A549 (cell line): ENCODE results near the gene GIT2. TPM values are rescaled to one million over a fixed set of nuclear protein-coding genes. Genes with fewer than 3 reads are reported as not detected.

Experiments
- ATAC-seq, 2 experiments: fragments of 200-7000 bp in 1 of 2; fragments of >200 bp in 1 of 2; cut with Nextera tagmentation in 1 of 2; cut with Tn5 transposase in 1 of 2; 3 replicates each; pipeline versions ENCODE4 v1.8.0 to v1.9.1; 2018 to 2020; ENCODE audit warnings: mild to moderate bottlenecking in 1 of 2, moderate library complexity in 1 of 2
- CTCF ChIA-PET: fragments of 300-600 bp; sonication (Branson Sonifier 250); formaldehyde crosslinking; extraction: SDS; loops from one replicate; lab custom pipeline; 2021; ENCODE audit warnings: antibody characterized with exemption, inconsistent platforms; lab: Yijun Ruan, JAX
- POLR2A ChIA-PET: fragments of 350-600 bp; formaldehyde crosslinking; extraction: SDS; loops from one replicate; lab custom pipeline; 2021; ENCODE audit warnings: antibody characterized with exemption, inconsistent platforms; lab: Yijun Ruan, JAX
- DNase-seq, 2 experiments: peaks; one replicate each; pipeline versions ENCODE4 v3.0.0 to v3.0.0-alpha.2; 2011 to 2016; ENCODE audit warnings: low read depth in 1 of 2, low spot score in 1 of 2
- FAIRE-seq: peaks from 2 replicates; lab custom pipeline; 2011; peaks lifted over from hg19 to GRCh38; lab: Jason Lieb, UNC
- H3K27ac ChIP-seq, 2 experiments: fragments of >200 bp; sonication (Bioruptor Twin); formaldehyde crosslinking; 3 replicates each; pipeline ENCODE4 v1.5.1; 2016 to 2017
- H3K4me1 ChIP-seq: fragments of >200 bp; sonication (Bioruptor Twin); formaldehyde crosslinking; 3 replicates; pipeline ENCODE4 v1.6.1; 2016
- H3K4me2 ChIP-seq: fragments of >200 bp; sonication (Bioruptor Twin); formaldehyde crosslinking; 3 replicates; pipeline ENCODE4 v1.6.1; 2016
- H3K4me3 ChIP-seq: fragments of >200 bp; sonication (Bioruptor Twin); formaldehyde crosslinking; 3 replicates; pipeline ENCODE4 v1.5.1; 2016
- H3K9me3 ChIP-seq: fragments of >200 bp; sonication (Bioruptor Twin); formaldehyde crosslinking; 3 replicates; pipeline ENCODE4 v1.6.1; 2016
- CBX8 ChIP-seq: fragments of 200-600 bp; sonication (generic); IDR thresholded peaks from 2 replicates; pipeline ENCODE4 v1.6.1; 2016
- CHD2 ChIP-seq: fragments of 150-350 bp; IDR thresholded peaks from 2 replicates; pipeline ENCODE4 v1.6.1; 2014; ENCODE audit warnings: low read length; ENCODE audit not compliant: partially characterized antibody
- EHF ChIP-seq: fragments of 250-450 bp; sonication (Bioruptor Pico); IDR thresholded peaks from 2 replicates; pipeline ENCODE4 v1.5.0; 2020; ENCODE audit warnings: mild to moderate bottlenecking
- EHMT2 ChIP-seq: fragments of 200-600 bp; sonication (generic); IDR thresholded peaks from 2 replicates; pipeline ENCODE4 v1.6.1; 2016; ENCODE audit warnings: antibody characterized with exemption, low read depth, mild to moderate bottlenecking, moderate library complexity
- GATA3 ChIP-seq: IDR thresholded peaks from 2 replicates; pipeline ENCODE4 v1.6.1; 2012; ENCODE audit warnings: borderline replicate concordance
- HEYL ChIP-seq: fragments of 250-450 bp; sonication (Bioruptor Pico); IDR thresholded peaks from 2 replicates; pipeline ENCODE4 v1.8.0; 2021; ENCODE audit warnings: mild to moderate bottlenecking, moderate library complexity
- HMGXB4 ChIP-seq: fragments of 250-450 bp; sonication (Bioruptor Pico); IDR thresholded peaks from 2 replicates; pipeline ENCODE4 v1.5.0; 2021; ENCODE audit warnings: mild to moderate bottlenecking, moderate library complexity, borderline replicate concordance
- JUNB ChIP-seq: fragments of >200 bp; sonication (Bioruptor Twin); formaldehyde crosslinking; IDR thresholded peaks from 2 replicates; pipeline ENCODE4 v1.6.1; 2016
- KDM1A ChIP-seq: fragments of 200-600 bp; sonication (generic); IDR thresholded peaks from 2 replicates; pipeline ENCODE4 v1.6.1; 2016; ENCODE audit warnings: low read depth, mild to moderate bottlenecking
- MAFK ChIP-seq: fragments of 450-650 bp; IDR thresholded peaks from 2 replicates; pipeline ENCODE4 v1.6.1; 2014; ENCODE audit not compliant: partially characterized antibody
- MYC ChIP-seq: IDR thresholded peaks from 2 replicates; pipeline ENCODE4 v1.6.1; 2012; ENCODE audit warnings: mild to moderate bottlenecking, inconsistent platforms, low read length, improper control_type of control experiment, borderline replicate concordance
- NPAS2 ChIP-seq: fragments of 250-450 bp; sonication (Bioruptor Pico); IDR thresholded peaks from 2 replicates; pipeline ENCODE4 v1.8.0; 2022; ENCODE audit warnings: mild to moderate bottlenecking, moderate library complexity, borderline replicate concordance
- NR3C1 ChIP-seq: fragments of >200 bp; sonication (Bioruptor Twin); formaldehyde crosslinking; IDR thresholded peaks from 3 replicates; pipeline ENCODE4 v1.6.1; 2017
- PHF8 ChIP-seq: fragments of 200-600 bp; sonication (generic); IDR thresholded peaks from 2 replicates; pipeline ENCODE4 v1.6.1; 2016; ENCODE audit warnings: low read depth, mild to moderate bottlenecking, antibody characterized with exemption, moderate library complexity, borderline replicate concordance
- RAD21 ChIP-seq, 2 experiments: fragments of >200 bp in 1 of 2; sonication (Bioruptor Twin) in 1 of 2; formaldehyde crosslinking in 1 of 2; IDR thresholded peaks in 1 of 2; conservative IDR thresholded peaks in 1 of 2; 2 replicates in 1 of 2; 3 replicates in 1 of 2; pipeline ENCODE4 v1.6.1; 2012 to 2018; ENCODE audit warnings: inconsistent platforms in 1 of 2
- REST ChIP-seq: fragments of 200-600 bp; sonication (generic); IDR thresholded peaks from 2 replicates; pipeline ENCODE4 v1.6.1; 2016; ENCODE audit warnings: antibody characterized with exemption, mild to moderate bottlenecking, moderate library complexity
- RFX5 ChIP-seq: fragments of 450-650 bp; IDR thresholded peaks from 2 replicates; pipeline ENCODE4 v1.7.1; 2014; ENCODE audit warnings: antibody characterized with exemption, mild to moderate bottlenecking, moderate library complexity
- SMC3 ChIP-seq: fragments of >200 bp; sonication (Bioruptor Twin); formaldehyde crosslinking; IDR thresholded peaks from 3 replicates; pipeline ENCODE4 v1.6.1; 2018; ENCODE audit warnings: inconsistent platforms
- SREBF2 ChIP-seq: fragments of 450-650 bp; IDR thresholded peaks from 2 replicates; pipeline ENCODE4 v1.6.1; 2014; ENCODE audit warnings: mild to moderate bottlenecking, moderate library complexity
- USF2 ChIP-seq: fragments of 450-650 bp; IDR thresholded peaks from 2 replicates; pipeline ENCODE4 v1.6.1; 2014; ENCODE audit warnings: antibody characterized with exemption
- ZC3H11A ChIP-seq: fragments of 450-650 bp; IDR thresholded peaks from 2 replicates; pipeline ENCODE4 v1.6.1; 2014; ENCODE audit warnings: antibody characterized with exemption, mild to moderate bottlenecking
- WGBS: methylation state at CpG from one replicate; pipeline ENCODE4 v1.1.6; 2017; ENCODE audit errors: missing lambda C conversion rate; 5-methylcytosine and 5-hydroxymethylcytosine counted together
- polyA plus RNA-seq, 4 experiments: library from polyadenylated mRNA; depleted of rRNA in 3 of 4; stranded (reverse); fragments of >200 nt; fragmentation: RNase III in 1 of 4; extraction: RNeasy Plus Mini Kit Qiagen cat#74134 plus additional on column Dnase treatment in 1 of 4; gene quantifications; 2 replicates in 3 of 4; 3 replicates in 1 of 4; pipeline ENCODE4 v1.2.3, GENCODE V29; 2011 to 2017
- TF ChIP-seq, protein P1 (sequence below): IDR thresholded peaks from 2 replicates; pipeline ENCODE4 v1.6.1; 2012
- TF ChIP-seq, protein P2 (sequence below): fragments of >200 bp; sonication (Bioruptor Twin); formaldehyde crosslinking; IDR thresholded peaks from 3 replicates; pipeline ENCODE4 v1.5.1; 2016
- TF ChIP-seq, protein P3 (sequence below): IDR thresholded peaks from 2 replicates; pipeline ENCODE4 v1.6.1; 2012

GIT2 gene
- polyA plus RNA-seq, 2 of the 4 experiments (the other 2 are of a cell fraction), result 18.5 to 38.0 TPM

DNA sequence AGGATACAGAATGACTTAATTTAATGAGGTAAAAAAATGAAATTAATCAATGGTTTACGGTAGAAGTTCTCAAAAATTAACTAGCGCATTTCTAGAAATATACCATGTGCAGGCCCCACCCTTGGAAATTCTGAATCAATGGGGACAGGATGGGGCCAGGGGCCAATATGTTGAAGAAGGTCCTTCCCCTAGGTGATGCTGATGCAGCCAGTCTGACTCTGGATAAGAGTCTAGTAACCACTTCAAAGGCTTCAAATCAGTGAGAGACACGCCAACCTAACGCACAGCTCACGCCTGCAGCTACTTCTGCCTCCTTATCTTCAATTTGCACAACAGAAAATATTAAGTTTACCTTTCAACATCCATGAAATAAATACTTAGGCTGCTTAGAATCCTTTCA, 14.9 kb downstream of the GIT2 start:
- CTCF ChIA-PET, result no interaction called here
- Histone ChIP-seq H3K9me3 (no peaks in the 10 kb centered on the region), H3K27ac (no peak overlapping the region), H3K4me2 (no peak overlapping the region), H3K4me1 (no peaks in the 10 kb centered on the region), H3K4me3 (no peak overlapping the region)
- 89% methylated on average over 5 of the region's 5 CpGs for WGBS
- POLR2A ChIA-PET, result no interaction called here
- DNase-seq (no peak), FAIRE-seq (no peak), ATAC-seq (no peak)
- no peak for TF ChIP-seq CBX8
- TF ChIP-seq KDM1A, result no peak
- TF ChIP-seq, protein P1, sequence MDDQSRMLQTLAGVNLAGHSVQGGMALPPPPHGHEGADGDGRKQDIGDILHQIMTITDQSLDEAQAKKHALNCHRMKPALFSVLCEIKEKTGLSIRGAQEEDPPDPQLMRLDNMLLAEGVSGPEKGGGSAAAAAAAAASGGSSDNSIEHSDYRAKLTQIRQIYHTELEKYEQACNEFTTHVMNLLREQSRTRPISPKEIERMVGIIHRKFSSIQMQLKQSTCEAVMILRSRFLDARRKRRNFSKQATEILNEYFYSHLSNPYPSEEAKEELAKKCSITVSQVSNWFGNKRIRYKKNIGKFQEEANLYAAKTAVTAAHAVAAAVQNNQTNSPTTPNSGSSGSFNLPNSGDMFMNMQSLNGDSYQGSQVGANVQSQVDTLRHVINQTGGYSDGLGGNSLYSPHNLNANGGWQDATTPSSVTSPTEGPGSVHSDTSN, result no peak
- no peak for TF ChIP-seq EHF (CRISPR knock-in tag)
- TF ChIP-seq MYC, result no peak
- no peak for TF ChIP-seq RFX5
- no peak for TF ChIP-seq EHMT2
- no peak for TF ChIP-seq USF2

GRCh38 chr12:109972821-109973220, 23.3 kb downstream of the GIT2 start:
- no peak for DNase-seq
- ChIA-PET CTCF (no interaction called here), POLR2A (no interaction called here)
- TF ChIP-seq RFX5, result no peak
- TF ChIP-seq, protein P2, sequence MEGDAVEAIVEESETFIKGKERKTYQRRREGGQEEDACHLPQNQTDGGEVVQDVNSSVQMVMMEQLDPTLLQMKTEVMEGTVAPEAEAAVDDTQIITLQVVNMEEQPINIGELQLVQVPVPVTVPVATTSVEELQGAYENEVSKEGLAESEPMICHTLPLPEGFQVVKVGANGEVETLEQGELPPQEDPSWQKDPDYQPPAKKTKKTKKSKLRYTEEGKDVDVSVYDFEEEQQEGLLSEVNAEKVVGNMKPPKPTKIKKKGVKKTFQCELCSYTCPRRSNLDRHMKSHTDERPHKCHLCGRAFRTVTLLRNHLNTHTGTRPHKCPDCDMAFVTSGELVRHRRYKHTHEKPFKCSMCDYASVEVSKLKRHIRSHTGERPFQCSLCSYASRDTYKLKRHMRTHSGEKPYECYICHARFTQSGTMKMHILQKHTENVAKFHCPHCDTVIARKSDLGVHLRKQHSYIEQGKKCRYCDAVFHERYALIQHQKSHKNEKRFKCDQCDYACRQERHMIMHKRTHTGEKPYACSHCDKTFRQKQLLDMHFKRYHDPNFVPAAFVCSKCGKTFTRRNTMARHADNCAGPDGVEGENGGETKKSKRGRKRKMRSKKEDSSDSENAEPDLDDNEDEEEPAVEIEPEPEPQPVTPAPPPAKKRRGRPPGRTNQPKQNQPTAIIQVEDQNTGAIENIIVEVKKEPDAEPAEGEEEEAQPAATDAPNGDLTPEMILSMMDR, result no peak
- no peak for TF ChIP-seq HEYL (CRISPR knock-in tag)
- TF ChIP-seq NPAS2 (CRISPR knock-in tag), result no peak
- no peak for TF ChIP-seq RAD21 (conservative IDR thresholded peaks at IDR 0.05 in 1 of 2, IDR thresholded peaks at IDR 0.05 in 1 of 2)
- TF ChIP-seq, protein P3, sequence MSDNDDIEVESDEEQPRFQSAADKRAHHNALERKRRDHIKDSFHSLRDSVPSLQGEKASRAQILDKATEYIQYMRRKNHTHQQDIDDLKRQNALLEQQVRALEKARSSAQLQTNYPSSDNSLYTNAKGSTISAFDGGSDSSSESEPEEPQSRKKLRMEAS, result no peak
- 96% methylated on average over 4 of the region's 4 CpGs for WGBS
- no peaks in the 10 kb centered on the region for H3K4me1 ChIP-seq
- no peak for FAIRE-seq
- no peaks in the 10 kb centered on the region for H3K9me3 ChIP-seq
- no peak for ATAC-seq
- no peak overlapping the region for H3K27ac ChIP-seq
- no peak overlapping the region for H3K4me2 ChIP-seq
- no peak overlapping the region for H3K4me3 ChIP-seq

DNA sequence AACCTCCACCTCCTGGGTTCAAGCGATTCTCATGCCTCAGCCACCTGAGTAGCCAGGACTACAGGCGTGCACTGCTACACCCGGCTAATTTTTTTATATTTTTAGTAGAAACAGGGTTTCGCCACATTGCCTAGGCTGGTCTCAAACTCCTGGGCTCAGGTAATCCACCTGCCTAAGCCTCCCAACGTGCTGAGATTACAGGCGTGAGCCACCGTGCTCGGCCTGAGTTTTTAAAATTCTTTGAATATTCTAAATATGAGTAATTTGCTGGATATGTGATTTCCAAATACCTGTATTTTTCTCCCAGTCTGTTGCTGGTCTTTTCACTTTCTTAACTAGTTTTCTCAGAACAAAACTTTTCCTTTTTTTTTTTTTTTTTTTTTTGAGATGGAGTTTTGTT, 27.4 kb downstream of the GIT2 start:
- TF ChIP-seq PHF8 (no peak), JUNB (no peak), NR3C1 (no peak), HMGXB4 (CRISPR knock-in tag) (no peak), CHD2 (no peak), MYC (no peak), MAFK (no peak), REST (no peak), SMC3 (no peak), SREBF2 (no peak), ZC3H11A (no peak), GATA3 (no peak)
- TF ChIP-seq, protein P1, result no peak
- Histone ChIP-seq H3K4me3 (no peak overlapping the region), H3K9me3 (no peaks in the 10 kb centered on the region), H3K4me2 (no peak overlapping the region), H3K27ac (no peak overlapping the region), H3K4me1 (no peaks in the 10 kb centered on the region)
- CTCF ChIA-PET, result interaction anchor here (1.1 kb wide), 1 partner anchor 74 kb away, joined by 3 read pairs; no protein-coding TSS in a partner anchor
- ATAC-seq, result no peak
- 76% methylated on average over 8 of the region's 8 CpGs for WGBS
- POLR2A ChIA-PET, result no interaction called here
- DNase-seq, result no peak
- FAIRE-seq, result no peak
